Retinal pigment epithelial cell (primary cell): ENCODE data around the gene UBE2V1.

Experiments
- DNase-seq: peaks from one replicate; pipeline ENCODE4 v3.0.0-alpha.2; 2010; ENCODE audit warnings: low read depth
- H3K4me3 ChIP-seq: 2 replicates; pipeline ENCODE4 v1.5.1; 2011; ENCODE audit warnings: mild to moderate bottlenecking, low read length, control low read depth, moderate library complexity
- TF ChIP-seq, protein P1 (sequence below): conservative IDR thresholded peaks from 2 replicates; pipeline ENCODE4 v1.5.1; 2011; ENCODE audit warnings: low read depth, low read length, control low read depth, inconsistent platforms

UBE2V1 gene

DNA sequence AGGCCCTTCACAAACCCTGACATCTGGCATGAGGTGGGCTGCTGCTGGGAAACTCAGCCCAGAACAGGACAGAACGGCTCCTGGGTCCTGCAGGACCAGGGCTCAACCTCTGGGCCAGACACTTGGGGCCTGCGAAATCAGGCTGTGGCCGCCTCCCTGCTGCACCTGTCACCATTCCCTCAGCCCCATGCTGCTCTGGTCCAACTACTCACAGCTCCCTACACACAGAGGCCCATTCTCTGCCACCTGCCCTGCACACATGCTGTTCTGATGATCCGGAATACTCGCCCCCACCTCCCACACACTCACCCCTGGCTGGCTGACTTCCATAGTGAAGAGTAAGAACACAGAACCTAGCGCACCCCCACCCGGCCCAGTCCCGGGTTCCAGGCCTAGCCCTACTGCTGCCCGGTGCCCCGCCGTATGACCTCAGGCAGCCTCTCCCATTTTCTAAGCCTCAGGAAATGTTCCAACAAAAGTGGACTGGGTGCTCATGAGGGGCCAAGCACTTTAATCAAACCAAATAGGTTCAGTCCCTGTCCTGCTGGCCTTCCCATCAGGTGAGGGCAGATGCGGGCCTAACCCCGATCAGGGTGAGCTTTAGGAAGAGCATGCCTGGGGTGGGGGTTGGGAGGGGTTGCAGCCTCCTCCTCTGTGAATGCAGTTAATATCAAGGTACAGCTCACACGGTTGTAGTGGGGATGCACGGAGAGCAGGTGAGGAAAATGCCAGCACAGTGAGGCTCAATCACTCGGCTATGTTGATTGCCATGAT, 36.7 kb upstream of the UBE2V1 start:
- no peak overlapping the region for H3K4me3 ChIP-seq
- no peak for DNase-seq
- TF ChIP-seq, protein P1, sequence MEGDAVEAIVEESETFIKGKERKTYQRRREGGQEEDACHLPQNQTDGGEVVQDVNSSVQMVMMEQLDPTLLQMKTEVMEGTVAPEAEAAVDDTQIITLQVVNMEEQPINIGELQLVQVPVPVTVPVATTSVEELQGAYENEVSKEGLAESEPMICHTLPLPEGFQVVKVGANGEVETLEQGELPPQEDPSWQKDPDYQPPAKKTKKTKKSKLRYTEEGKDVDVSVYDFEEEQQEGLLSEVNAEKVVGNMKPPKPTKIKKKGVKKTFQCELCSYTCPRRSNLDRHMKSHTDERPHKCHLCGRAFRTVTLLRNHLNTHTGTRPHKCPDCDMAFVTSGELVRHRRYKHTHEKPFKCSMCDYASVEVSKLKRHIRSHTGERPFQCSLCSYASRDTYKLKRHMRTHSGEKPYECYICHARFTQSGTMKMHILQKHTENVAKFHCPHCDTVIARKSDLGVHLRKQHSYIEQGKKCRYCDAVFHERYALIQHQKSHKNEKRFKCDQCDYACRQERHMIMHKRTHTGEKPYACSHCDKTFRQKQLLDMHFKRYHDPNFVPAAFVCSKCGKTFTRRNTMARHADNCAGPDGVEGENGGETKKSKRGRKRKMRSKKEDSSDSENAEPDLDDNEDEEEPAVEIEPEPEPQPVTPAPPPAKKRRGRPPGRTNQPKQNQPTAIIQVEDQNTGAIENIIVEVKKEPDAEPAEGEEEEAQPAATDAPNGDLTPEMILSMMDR: no peak

DNA sequence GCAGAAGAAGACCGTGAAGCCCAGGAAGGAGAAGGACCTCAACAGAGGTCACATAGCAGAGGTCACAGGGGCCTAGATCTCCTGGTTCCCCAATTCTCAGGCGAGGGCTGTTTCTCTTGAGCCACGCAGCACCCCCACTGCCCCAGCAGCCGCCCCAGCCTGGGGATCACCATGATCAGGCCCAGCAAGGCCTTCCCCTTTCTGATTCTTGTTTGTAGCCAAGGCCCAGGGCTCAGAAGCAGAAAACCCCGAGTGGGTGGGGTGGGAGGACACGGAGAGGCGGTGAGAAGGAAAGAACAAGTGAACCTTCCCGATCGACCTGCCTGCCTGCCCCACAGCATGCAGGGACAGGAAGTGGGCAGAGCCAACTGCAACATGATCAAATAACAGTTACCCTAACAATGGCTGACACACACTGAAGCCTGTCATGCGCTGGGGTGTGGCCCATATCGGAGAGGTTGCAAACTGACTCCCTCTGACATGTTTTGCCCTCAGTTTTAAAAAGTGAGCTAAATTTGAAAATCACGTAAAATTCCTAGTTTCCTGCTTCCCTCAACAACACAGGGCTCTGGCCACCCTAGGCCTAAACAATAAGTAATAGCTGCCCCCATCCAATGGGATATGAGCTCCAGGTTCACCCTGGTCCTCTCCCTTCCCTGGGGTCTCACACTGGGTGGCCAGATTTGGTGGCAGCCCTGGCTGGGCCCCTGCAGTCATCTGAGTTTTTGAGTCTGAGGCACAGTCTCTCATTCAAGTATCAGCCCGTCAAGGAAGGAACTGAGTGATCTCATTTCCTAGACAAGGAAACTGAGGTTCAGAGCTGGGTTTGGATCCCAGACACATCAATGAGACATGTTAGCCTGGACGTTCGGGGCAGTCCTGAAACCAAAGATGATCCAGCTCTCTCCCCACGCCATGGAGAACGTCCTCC, 34.0 kb upstream of the UBE2V1 start:
- no peak overlapping the region for H3K4me3 ChIP-seq
- TF ChIP-seq, protein P1: no peak

DNA sequence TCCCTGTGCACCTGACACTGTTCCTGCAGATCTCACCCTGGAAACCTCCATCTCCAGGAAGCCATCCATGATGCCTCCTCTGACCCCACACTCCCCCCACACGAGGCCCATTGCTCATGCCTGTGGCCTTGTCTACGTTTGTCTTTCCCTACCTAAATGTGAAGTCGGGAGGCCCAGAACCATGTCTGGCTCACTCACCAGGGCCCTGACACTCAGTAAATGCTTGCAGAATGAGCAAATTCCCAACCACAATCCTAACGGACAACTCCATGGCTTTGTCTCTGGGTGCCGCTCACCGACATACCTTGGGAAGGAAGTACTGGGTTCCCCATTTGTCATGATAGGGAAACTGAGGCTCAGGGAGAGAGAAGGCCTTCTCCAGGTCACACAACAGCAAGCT, 33.3 kb upstream of the UBE2V1 start:
- DNase-seq: no peak
- TF ChIP-seq, protein P1: no peak
- no peak overlapping the region for H3K4me3 ChIP-seq

More for the DNA sequence above, 34.0 kb upstream of the UBE2V1 start:
- no peak for DNase-seq

DNA sequence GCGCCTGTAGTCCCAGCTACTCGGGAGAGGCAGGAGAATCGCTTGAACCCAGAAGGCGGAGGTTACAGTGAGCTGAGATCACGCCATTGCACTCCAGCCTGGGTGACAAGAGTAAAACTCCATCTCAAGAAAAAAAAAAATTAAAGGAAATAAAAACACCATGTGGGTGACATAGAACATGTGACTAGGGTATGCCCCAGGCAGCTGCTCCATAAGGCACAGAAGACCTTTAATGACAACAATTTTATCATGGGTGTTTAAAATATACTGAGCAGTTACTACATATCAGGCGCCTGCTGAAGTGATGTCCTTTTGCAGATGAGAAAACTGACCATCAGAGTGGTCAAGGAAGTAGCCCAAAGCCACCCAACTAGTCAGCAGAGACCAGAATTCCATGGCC, 32.6 kb upstream of the UBE2V1 start:
- TF ChIP-seq, protein P1: no peak
- no peak overlapping the region for H3K4me3 ChIP-seq
- DNase-seq: no peak

DNA sequence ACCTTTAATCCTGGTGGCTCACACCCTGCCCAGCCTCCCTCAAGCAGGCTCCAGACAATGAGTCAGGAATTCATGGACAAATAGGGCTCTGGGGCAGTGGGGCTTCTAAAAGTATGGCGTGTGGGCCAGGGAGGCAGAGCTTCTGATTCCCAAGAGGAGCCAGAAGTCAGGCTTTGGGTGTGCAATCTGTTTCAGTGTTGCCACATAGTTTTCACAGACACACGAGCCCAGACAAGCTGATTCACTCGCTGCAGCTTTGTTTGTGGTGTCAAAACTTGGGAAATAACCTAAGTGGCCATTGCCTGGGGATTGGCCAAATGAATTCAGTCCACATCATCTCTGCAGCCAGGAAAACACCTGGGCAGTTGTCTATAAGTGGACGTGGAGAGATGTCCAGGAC, 31.4 kb upstream of the UBE2V1 start:
- H3K4me3 ChIP-seq: no peak overlapping the region
- TF ChIP-seq, protein P1: no peak
- DNase-seq: peak; percentile 56

DNA sequence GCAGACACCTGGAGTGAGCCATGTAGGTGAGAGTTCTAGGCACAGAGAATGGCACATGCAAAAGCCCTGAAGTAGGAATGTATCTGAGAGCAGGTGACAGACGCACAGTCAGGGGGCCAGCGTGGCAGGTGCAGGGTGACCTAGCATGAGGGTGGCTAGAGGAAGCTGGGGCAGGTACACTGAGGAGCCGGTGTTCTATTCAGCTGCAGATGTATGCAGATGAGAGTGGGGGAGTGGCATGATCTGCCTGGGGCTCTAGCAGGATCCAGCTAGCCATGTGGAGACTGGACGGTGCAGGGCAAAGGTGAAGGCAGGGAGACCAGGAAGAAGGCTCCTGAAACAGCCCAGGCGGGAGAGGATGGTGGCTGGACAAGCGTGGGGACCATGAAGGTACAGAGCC, 29.9 kb upstream of the UBE2V1 start:
- TF ChIP-seq, protein P1: no peak
- DNase-seq: no peak
- H3K4me3 ChIP-seq: no peak overlapping the region
